ENCODE data around the gene PPP1R9A. TPM values are rescaled to one million over a fixed set of nuclear protein-coding genes. Genes with fewer than 3 reads are reported as not detected.

Gene PPP1R9A
- polyA plus RNA-seq, 1 donor (not counting 4 experiments of a cell fraction or from before 2014, with no cell fraction given): 0.01 TPM

- no peak for FAIRE-seq
- dilution Hi-C loops (cut with MboI; ENCODE audit: extremely low pct_ligation_motif_present, low sequenced_read_pairs): no loop called here
- no peaks in the 10 kb centered on the region for H3K36me3 ChIP-seq (ENCODE audit: control insufficient read depth in 2 of 2, extremely low read depth in 1 of 2, insufficient read depth in 2 of 2, low read length in 2 of 2)
These were observed 5.4 kb upstream of the PPP1R9A start for GRCh38 chr7:94901981-94902380.

GRCh38 chr7:94903971-94904370 is 3.4 kb upstream of the PPP1R9A start:
- no peaks in the 10 kb centered on the region for H4K20me1 ChIP-seq (ENCODE audit: control insufficient read depth, extremely low read depth, insufficient read depth, low read length)
- H3K4me2 ChIP-seq (ENCODE audit: control insufficient read depth, extremely low read depth, insufficient read depth, low read depth, low read length): no peak overlapping the region
- H3K9me3 ChIP-seq (ENCODE audit: control insufficient read depth, low read depth, low read length): no peaks in the 10 kb centered on the region
- H3K9ac ChIP-seq (ENCODE audit: control insufficient read depth, extremely low read depth, insufficient read depth, low read length): no peak overlapping the region
- H2AFZ ChIP-seq (ENCODE audit: control insufficient read depth, low read length): no peak overlapping the region
- no peaks in the 10 kb centered on the region for H3K79me2 ChIP-seq (ENCODE audit: control insufficient read depth, insufficient read depth, low read length)
- H3K27ac ChIP-seq (ENCODE audit: control insufficient read depth, insufficient read depth, low read length): no peak overlapping the region
- H3K4me1 ChIP-seq (ENCODE audit: control insufficient read depth, extremely low read depth, insufficient read depth, low read length): no peaks in the 10 kb centered on the region
- H3K4me3 ChIP-seq (ENCODE audit: control insufficient read depth in 2 of 3, extremely low read depth in 1 of 3, insufficient read depth in 2 of 3, low read depth in 1 of 3, low read length in 3 of 3): no peak overlapping the region
- DNase-seq (ENCODE audit: low read depth, low spot score) (no peak), FAIRE-seq (no peak)
- no peaks in the 10 kb centered on the region for H3K9me1 ChIP-seq (ENCODE audit: control insufficient read depth, extremely low read depth, insufficient read depth, low read length)
- TF ChIP-seq EZH2 (IDR thresholded peaks at IDR 0.05; ENCODE audit: low read length) (no peak), CTCF (optimal IDR thresholded peaks at IDR 0.05 in 1 of 3, IDR thresholded peaks at IDR 0.05 in 1 of 3, conservative IDR thresholded peaks at IDR 0.05 in 1 of 3; ENCODE audit: extremely low read depth in 1 of 3, insufficient read depth in 2 of 3, low read length in 3 of 3) (no peak)
- peaks cover 19% of the 10 kb centered on the region for H3K27me3 ChIP-seq (ENCODE audit: control insufficient read depth, extremely low read depth, insufficient read depth, low read length)
- dilution Hi-C loops (cut with MboI; ENCODE audit: extremely low pct_ligation_motif_present, low sequenced_read_pairs): no loop called here
- H3K36me3 ChIP-seq (ENCODE audit: control insufficient read depth in 2 of 2, extremely low read depth in 1 of 2, insufficient read depth in 2 of 2, low read length in 2 of 2): no peaks in the 10 kb centered on the region

More at GRCh38 chr7:94901981-94902380, 5.4 kb upstream of the PPP1R9A start:
- peaks cover under 1% of the 10 kb centered on the region for H3K27me3 ChIP-seq (ENCODE audit: control insufficient read depth, extremely low read depth, insufficient read depth, low read length)
- no peaks in the 10 kb centered on the region for H3K4me1 ChIP-seq (ENCODE audit: control insufficient read depth, extremely low read depth, insufficient read depth, low read length)
- no peak overlapping the region for H2AFZ ChIP-seq (ENCODE audit: control insufficient read depth, low read length)
- H3K9me3 ChIP-seq (ENCODE audit: control insufficient read depth, low read depth, low read length): no peaks in the 10 kb centered on the region
- H3K27ac ChIP-seq (ENCODE audit: control insufficient read depth, insufficient read depth, low read length): no peak overlapping the region
- no peak overlapping the region for H3K4me3 ChIP-seq (ENCODE audit: control insufficient read depth in 2 of 3, extremely low read depth in 1 of 3, insufficient read depth in 2 of 3, low read depth in 1 of 3, low read length in 3 of 3)
- TF ChIP-seq EZH2 (IDR thresholded peaks at IDR 0.05; ENCODE audit: low read length): no peak
- no peak for TF ChIP-seq CTCF (optimal IDR thresholded peaks at IDR 0.05 in 1 of 3, IDR thresholded peaks at IDR 0.05 in 1 of 3, conservative IDR thresholded peaks at IDR 0.05 in 1 of 3; ENCODE audit: extremely low read depth in 1 of 3, insufficient read depth in 2 of 3, low read length in 3 of 3)
- no peak overlapping the region for H3K9ac ChIP-seq (ENCODE audit: control insufficient read depth, extremely low read depth, insufficient read depth, low read length)
- H3K79me2 ChIP-seq (ENCODE audit: control insufficient read depth, insufficient read depth, low read length): no peaks in the 10 kb centered on the region
- no peak overlapping the region for H3K4me2 ChIP-seq (ENCODE audit: control insufficient read depth, extremely low read depth, insufficient read depth, low read depth, low read length)
- no peaks in the 10 kb centered on the region for H3K9me1 ChIP-seq (ENCODE audit: control insufficient read depth, extremely low read depth, insufficient read depth, low read length)
- no peak for DNase-seq (ENCODE audit: low read depth, low spot score)
- H4K20me1 ChIP-seq (ENCODE audit: control insufficient read depth, extremely low read depth, insufficient read depth, low read length): no peaks in the 10 kb centered on the region

Data from keratinocyte (primary cell).